ENCODE data around the gene TMEM33.

The TMEM33 gene

GRCh38 chr4:41940834-41941233 is 5.6 kb downstream of the TMEM33 start:
- DNase-seq: no peak

- no peak for DNase-seq
Observed at GRCh38 chr4:41943506-41943905, 8.3 kb downstream of the TMEM33 start.

GRCh38 chr4:41944089-41944488 is 8.9 kb downstream of the TMEM33 start:
- no peak for DNase-seq

DNA sequence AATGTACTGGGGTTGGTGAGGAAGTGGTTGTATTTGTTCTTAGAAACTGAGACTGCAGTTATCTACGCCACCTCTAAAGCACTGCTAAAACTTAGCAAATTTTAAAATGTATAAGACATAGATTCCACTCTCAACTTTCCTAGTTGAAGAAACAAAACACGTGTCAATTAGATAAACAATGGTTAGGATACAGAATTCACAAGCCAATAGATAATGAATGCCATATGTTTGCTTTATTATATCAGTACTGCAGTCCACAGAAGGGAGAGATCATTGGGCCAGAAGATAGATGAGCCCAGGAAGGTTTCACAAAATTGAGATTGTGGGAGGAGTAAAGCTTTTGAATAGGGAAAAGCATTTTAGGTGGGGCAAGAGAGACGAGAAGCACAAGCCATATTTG is 14.3 kb downstream of the TMEM33 start:
- no peak for DNase-seq

GRCh38 chr4:41957634-41958033 is 22.4 kb downstream of the TMEM33 start:
- DNase-seq: no peak

GRCh38 chr4:41963105-41963504 is 27.9 kb downstream of the TMEM33 start:
- no peak for DNase-seq

- no peak for DNase-seq
Observed at GRCh38 chr4:41964401-41964800, 29.2 kb downstream of the TMEM33 start.

GRCh38 chr4:41967392-41967791 is 32.2 kb downstream of the TMEM33 start:
- no peak for DNase-seq

DNA sequence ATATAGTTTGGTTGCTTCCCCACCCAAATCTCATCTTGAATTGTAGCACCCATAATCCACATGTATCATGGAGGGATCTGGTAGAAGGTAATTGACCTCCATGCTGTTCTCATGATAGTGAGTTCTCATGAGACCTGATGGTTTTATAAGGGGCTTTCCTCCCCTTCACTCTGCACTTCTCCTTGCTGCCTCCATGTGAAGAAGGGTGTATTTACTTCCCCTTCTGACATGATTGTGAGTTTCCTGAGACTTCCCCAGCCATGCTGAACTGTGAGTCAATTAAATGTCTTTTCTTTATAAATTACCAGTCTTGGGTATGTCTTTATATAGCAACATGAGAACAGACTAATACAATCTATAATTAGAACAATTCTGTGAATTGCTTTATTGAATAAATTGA is 34.4 kb downstream of the TMEM33 start:
- DNase-seq: no peak

DNA sequence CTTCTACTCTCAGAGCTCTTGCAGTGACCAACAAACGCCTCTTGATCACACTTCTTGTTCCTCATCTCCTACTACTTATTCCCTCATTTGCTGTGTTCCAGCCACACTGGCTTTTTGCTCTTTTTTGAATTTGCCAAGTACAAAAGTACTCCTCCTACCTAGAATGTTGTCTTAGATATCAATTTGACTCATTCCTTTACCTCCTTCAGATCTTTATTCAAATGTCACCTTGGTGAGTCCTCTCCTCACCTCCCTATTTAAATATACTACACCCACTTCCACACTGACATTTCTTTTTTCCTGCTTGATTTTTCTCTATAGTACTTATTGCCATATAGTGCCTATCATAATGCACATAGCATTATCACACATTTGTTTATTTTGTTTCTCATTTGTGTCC is 40.1 kb downstream of the TMEM33 start:
- DNase-seq: no peak

DNA sequence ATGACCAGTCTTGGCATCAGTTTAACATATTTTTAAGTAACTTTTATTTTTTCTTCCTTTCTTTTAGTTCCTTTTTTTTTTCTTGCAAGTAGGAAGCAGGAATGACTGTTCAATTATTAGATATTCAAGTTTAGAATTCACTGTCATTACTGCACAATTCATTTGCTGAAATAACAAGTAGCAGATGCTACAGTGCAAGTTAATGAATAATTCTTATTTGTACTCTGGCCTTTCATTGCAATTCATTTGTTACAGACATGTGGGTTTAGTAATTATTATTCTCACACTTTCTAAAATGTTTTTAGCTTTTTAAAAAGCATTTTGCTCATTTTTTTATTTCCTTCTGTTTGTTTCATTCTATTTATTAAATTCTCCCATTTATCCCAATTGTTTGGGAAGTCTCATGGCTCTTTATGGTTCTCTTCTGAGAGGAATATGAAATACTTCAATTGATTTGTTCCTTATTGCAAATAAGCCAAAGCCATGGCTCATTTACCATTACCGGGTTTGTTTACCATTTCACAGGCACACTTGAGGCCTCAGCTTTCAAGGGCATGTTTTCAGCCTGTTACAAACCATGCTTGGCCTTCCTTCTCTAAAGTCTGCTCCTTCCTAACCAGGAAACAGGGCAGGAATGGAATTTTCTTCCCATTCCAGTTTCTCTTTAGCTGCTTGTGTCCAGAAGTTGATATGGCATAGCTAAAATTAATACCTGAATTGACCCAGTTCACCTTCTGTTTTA is 41.7 kb downstream of the TMEM33 start:
- no peak for DNase-seq

DNA sequence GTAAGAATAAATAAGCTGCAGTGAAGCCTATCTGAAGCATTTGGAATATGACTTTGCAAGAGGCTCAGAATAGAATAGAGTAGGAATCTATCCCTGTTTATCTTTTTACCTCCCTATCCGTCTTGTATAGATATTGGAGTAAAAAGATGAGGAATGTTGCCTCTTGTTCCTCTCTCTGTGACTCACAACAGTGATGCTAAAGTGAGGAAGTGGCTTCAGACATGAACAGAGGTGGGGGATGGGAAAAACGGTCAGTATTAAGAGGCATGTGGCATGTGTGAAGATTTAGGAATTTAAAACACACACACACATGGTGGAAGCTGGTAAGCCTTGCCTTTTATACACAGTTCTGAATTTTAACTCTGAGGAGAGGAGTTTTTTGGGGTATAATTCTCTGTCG is 42.5 kb downstream of the TMEM33 start:
- no peak for DNase-seq

DNA sequence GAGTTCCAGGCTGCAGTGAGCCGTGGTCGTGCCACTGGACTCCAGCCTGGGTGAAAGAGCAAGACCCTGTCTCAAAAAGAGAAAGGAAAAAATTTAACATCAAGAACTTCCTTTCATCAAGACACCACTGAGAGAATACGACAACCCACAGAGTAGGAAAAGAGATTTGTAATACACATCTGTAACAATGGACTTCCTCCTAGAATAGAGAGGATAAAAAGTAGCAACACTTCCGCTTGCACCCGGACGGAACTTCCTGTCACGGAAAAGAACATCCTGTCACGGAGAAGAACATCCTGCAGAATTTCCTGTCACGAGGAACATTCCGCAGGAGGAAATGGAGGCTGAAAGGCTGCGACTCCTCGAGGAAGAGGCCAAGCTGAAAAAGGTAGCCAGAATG is 46.2 kb downstream of the TMEM33 start, which contains the start of gene DCAF4L1:
TSS of gene DCAF4L1 (plus strand) at position 301 of the 400 bp plus-strand sequence. CDS start at position 338, 37 bp downstream.
- no peak for DNase-seq

- no peak for DNase-seq
Observed at GRCh38 chr4:41982716-41983115, 47.5 kb downstream of the TMEM33 start.

DNA sequence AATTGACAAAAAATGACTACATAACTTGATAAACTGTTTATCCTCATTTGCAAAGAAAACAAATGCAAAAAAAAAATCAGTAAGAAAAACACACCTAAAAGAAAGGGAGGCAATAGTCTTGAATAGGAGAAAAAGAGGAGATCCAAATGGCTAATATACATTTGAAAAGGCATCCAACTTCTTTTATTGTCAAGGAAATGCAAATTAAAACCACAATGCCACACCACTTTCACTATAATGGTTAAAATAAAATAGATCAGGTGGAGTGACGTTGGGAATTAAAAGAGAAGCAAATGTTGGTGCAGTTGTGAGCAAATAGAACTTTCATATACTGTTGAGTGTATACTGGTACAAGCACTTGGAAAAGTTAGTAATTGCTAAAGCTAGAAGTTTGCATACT is 49.9 kb downstream of the TMEM33 start:
- no peak for DNase-seq

DNA sequence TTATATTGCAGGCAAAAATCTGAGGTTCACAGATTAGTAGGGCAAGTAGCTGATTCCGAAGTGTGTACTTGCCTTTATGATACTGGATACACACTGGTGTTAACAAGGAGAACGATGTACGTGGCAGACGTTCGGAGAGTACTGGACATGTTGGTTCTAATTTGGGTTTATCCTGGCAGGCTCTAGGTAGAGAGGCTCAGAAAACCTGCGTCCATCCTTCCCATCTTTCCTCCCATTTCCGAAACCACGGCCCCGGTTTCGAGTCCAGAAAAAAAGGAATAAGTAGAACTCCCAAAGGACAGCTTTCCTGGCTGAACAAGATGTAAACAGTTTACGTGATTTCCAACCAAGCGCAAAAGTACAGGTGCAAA is 54.8 kb downstream of the TMEM33 start:
- DNase-seq: no peak

GRCh38 chr4:41990365-41991111 is 55.3 kb downstream of the TMEM33 start, which contains the start of gene SLC30A9:
Gene SLC30A9, plus strand, starts transcription at chr4:41990530. Its CDS starts 122 bp downstream, at chr4:41990652.
- DNase-seq: peak; percentile 51

GRCh38 chr4:41991916-41992767 is 56.9 kb downstream of the TMEM33 start:
- no peak for DNase-seq

GRCh38 chr4:41992967-41993857 is 58.0 kb downstream of the TMEM33 start:
- DNase-seq: no peak

- no peak for DNase-seq
Observed at GRCh38 chr4:41994461-41994985, 59.3 kb downstream of the TMEM33 start.

- no peak for DNase-seq
Observed at GRCh38 chr4:41998019-41998418, 62.8 kb downstream of the TMEM33 start.

DNA sequence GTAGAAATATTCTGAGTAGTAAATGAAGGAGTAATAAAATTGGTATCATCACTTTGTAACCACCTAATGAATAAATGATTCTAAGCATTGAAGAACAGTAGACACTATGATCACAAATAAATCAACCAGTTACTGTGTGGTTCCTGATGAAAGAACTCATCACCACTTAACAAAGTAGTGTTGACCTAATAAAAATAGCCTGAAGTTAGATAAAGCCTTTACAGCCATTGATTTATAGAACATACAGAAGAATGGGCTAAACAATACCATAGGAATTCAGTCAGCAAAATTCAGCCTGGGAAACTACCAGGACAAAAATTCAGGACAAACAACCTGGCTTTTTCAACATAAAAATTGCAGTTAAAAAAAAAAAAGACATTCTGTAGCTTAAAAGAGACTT is 64.1 kb downstream of the TMEM33 start:
- DNase-seq: no peak
